ENCODE results near the gene L1TD1.

L1TD1 gene

DNA sequence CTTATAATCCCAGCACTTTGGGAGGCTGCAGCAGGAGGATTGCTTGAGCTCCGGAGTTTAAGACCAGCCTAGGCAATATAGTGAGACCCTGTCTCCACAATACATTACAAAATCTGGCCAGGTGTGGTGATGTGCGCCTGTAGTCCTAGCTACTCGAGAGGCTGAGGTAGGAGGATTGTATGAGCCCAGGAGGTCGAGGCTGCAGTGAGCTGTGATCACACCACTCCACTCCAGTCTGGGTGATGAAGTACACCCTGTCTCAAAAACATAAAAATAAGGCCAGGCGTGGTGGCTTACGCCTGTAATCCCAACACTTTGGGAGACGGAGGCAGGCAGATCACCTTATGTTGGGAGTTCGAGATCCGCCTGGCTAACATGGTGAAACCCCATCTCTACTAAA, 27.7 kb downstream of the L1TD1 start:
- H3K36me3 ChIP-seq = no peaks in the 10 kb centered on the region
- H3K4me1 ChIP-seq = no peaks in the 10 kb centered on the region
- no peaks in the 10 kb centered on the region for H3K9me3 ChIP-seq
- TF ChIP-seq, protein P1, sequence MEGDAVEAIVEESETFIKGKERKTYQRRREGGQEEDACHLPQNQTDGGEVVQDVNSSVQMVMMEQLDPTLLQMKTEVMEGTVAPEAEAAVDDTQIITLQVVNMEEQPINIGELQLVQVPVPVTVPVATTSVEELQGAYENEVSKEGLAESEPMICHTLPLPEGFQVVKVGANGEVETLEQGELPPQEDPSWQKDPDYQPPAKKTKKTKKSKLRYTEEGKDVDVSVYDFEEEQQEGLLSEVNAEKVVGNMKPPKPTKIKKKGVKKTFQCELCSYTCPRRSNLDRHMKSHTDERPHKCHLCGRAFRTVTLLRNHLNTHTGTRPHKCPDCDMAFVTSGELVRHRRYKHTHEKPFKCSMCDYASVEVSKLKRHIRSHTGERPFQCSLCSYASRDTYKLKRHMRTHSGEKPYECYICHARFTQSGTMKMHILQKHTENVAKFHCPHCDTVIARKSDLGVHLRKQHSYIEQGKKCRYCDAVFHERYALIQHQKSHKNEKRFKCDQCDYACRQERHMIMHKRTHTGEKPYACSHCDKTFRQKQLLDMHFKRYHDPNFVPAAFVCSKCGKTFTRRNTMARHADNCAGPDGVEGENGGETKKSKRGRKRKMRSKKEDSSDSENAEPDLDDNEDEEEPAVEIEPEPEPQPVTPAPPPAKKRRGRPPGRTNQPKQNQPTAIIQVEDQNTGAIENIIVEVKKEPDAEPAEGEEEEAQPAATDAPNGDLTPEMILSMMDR (IDR thresholded peaks at IDR 0.05; ENCODE audit: low read depth, low read length) = no peak
- H3K27me3 ChIP-seq = no peaks in the 10 kb centered on the region
- no peak overlapping the region for H3K4me3 ChIP-seq (ENCODE audit: low read depth, low read length)
- no peak for DNase-seq

DNA sequence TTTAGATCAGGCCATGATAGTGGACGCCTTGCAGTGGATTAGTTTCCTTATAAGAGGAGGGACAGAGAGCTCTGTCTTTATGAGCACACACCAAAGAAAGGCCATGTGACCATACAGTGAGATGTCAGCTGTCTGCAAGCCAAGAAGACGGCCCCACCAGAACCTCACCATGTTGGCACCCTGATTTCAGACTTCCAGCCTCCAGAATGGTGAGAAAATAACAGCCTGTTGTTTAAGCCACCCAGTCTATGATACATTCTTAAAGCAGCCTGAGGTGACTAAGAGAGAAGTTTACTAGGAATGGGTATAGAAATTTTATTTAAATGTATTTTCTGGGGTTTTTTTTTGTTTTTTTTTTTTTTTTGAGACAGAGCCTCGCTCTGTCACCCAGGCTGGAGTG, 29.5 kb downstream of the L1TD1 start:
- H3K4me1 ChIP-seq = no peaks in the 10 kb centered on the region; the same call in 1 of the 2 replicates
- no peaks in the 10 kb centered on the region for H3K27me3 ChIP-seq
- TF ChIP-seq, protein P1 (IDR thresholded peaks at IDR 0.05; ENCODE audit: low read depth, low read length) = no peak
- DNase-seq = no peak
- H3K4me3 ChIP-seq (ENCODE audit: low read depth, low read length) = no peak overlapping the region
- no peaks in the 10 kb centered on the region for H3K36me3 ChIP-seq
- H3K9me3 ChIP-seq = no peaks in the 10 kb centered on the region

DNA sequence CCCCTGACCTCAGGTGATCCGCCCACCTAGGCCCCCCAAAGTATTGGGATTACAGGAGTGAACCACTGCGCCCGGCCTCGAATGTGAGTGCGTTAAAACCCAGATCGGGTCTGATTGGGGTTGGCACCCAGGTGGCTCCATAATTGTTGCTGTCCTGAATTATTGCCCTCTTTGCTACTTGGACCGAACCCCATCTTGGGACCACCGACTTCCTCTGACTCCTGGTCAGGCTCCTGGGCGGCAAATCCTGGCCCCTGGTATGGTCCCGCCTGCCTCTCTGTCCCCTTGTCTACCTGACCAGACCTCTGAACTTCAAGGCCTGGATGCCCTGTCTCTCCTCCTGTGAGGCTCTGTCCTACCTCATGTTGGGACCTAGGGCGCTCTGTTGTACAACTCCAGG, 32.8 kb downstream of the L1TD1 start:
- TF ChIP-seq, protein P1 (IDR thresholded peaks at IDR 0.05; ENCODE audit: low read depth, low read length) = no peak

DNA sequence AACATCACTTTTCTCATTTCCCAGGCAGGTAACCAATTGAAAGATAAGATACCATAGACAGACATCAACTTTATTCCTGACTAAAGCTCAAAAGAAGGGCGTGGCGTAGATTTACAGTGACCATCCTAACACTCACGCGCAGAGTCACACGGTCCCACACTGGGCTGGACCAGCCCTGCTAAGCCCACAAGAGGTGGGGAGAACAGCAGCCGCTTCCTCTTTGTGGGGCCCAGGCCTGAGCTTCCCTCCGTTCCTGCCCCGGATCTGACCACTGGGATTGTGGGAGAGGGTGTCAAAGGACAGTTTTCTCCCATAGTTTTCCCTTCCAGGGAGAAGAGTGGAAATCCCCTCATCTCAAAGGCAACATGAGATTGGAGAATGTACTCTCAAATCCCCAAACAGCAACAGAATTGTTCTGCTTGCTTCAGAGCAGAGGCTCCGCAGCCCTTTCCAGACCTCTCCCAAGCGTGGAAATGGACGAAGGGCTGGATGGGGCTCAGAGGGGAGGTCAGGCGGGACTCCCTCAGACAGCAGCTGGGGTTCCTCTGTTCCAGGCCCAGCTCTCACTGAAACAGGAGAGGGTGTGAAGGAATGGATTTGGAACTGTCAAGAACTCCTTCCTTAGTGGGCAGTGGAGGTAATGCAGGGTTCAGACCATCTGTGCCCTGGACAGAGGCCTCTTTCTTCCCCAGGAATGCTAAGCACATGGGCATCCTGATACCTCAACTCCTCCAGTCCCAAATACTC, 33.7 kb downstream of the L1TD1 start:
- TF ChIP-seq, protein P1 (IDR thresholded peaks at IDR 0.05; ENCODE audit: low read depth, low read length) = no peak
- Histone ChIP-seq H3K27me3 (no peaks in the 10 kb centered on the region), H3K9me3 (no peaks in the 10 kb centered on the region), H3K4me3 (ENCODE audit: low read depth, low read length) (no peak overlapping the region), H3K36me3 (no peaks in the 10 kb centered on the region), H3K4me1 (no peaks in the 10 kb centered on the region; the same call in 1 of the 2 replicates)
- DNase-seq = no peak

More for the DNA sequence above, 32.8 kb downstream of the L1TD1 start:
- Histone ChIP-seq H3K27me3 (no peaks in the 10 kb centered on the region), H3K36me3 (no peaks in the 10 kb centered on the region), H3K4me3 (ENCODE audit: low read depth, low read length) (no peak overlapping the region), H3K4me1 (no peaks in the 10 kb centered on the region; the same call in 1 of the 2 replicates), H3K9me3 (no peaks in the 10 kb centered on the region)
- DNase-seq = no peak

DNA sequence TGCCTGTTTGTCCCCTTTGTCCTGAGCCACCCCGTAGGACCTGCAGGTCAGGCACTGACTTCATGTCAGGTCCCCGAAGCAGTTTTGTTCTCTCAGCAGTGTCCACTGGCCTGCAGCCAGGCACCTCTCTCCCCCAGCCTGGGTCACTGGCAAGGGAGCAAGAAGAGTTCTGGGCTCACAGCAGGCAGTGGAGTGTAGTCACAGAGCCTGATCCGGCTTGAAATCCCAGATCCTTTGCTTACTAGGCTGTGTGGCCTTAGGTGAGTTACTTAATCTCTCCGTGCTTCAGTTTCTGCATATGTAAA, 34.2 kb downstream of the L1TD1 start:
- Histone ChIP-seq H3K27me3 (no peaks in the 10 kb centered on the region), H3K9me3 (no peaks in the 10 kb centered on the region), H3K4me1 (no peaks in the 10 kb centered on the region; the same call in 1 of the 2 replicates), H3K4me3 (ENCODE audit: low read depth, low read length) (no peak overlapping the region), H3K36me3 (no peaks in the 10 kb centered on the region)
- no peak for DNase-seq
- TF ChIP-seq, protein P1 (IDR thresholded peaks at IDR 0.05; ENCODE audit: low read depth, low read length) = no peak

DNA sequence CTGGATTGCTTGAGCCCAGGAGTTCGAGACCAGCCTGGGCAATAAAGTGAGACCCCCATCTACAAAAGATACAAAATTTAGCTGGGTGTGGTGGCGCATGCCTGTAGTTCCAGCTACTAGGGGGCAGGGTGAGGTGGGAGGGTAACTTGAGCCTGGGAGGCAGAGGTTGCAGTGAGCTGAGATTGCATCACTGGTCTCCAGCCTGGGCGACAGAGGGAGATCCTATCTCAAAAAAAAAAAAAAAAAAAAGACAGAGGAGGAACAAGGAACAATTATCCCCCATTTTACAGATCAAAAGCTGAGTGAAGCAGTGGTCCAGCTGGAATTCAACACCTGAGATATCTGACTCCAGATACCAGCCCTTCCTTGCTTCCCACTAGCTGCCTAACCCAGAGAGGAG, 34.8 kb downstream of the L1TD1 start:
- no peaks in the 10 kb centered on the region for H3K9me3 ChIP-seq
- DNase-seq = no peak

More for the DNA sequence above, 34.8 kb downstream of the L1TD1 start:
- no peak overlapping the region for H3K4me3 ChIP-seq (ENCODE audit: low read depth, low read length)
- H3K27me3 ChIP-seq = no peaks in the 10 kb centered on the region
- H3K4me1 ChIP-seq = no peaks in the 10 kb centered on the region; the same call in 1 of the 2 replicates
- TF ChIP-seq, protein P1 (IDR thresholded peaks at IDR 0.05; ENCODE audit: low read depth, low read length) = no peak
- H3K36me3 ChIP-seq = no peaks in the 10 kb centered on the region

Measured in BE2C (cell line).